Head of caudate nucleus (tissue), 42 donors: ENCODE data around the gene CTSL.
"Not testable (repeated sequence)": the region's sequence is repeated elsewhere in the genome, so short reads cannot be mapped to it uniquely, and the experiment has no call there.

ENCODE experiments used
- DNase-seq, 42 donors: peaks; one replicate each; pipeline versions ENCODE4 v3.0.0 to v3.0.0-alpha.2; 2020 to 2021; ENCODE audit warnings: mixed read lengths in 7 of 42
- intact Hi-C: fragments of 100-400 bp; cut with DNase I; formaldehyde crosslinking; loops from one replicate; pipeline ENCODE4 v1.15.0; 2022

The CTSL gene

GRCh38 chr9:87744247-87744646 lies 18.3 kb downstream of the CTSL start:
- intact Hi-C loops, DNase-seq: not testable (repeated sequence)

GRCh38 chr9:87746186-87746585 lies 20.3 kb downstream of the CTSL start:
- DNase-seq, result no peak
- intact Hi-C loops, result no loop called here

DNA sequence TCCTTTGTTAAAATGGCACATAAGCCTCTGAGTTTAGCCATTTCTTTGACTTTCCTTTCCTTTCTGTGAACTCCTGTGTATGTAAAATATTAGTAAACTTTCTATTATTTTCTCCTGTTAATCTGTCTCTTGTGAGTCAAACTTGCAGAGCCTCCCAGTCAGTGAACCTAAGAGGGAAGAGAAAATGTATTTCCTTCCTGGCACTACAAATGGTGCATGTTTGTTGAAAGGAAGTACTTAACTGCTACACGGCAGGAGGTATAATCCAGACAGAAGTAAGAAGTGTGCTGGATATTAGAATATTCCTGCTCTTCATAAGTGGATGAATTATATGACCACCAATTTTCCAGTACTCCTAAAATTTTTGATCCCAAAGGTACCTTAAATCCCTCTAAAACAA lies 23.0 kb downstream of the CTSL start:
- DNase-seq, result no peak
- intact Hi-C loops, result no loop called here

DNA sequence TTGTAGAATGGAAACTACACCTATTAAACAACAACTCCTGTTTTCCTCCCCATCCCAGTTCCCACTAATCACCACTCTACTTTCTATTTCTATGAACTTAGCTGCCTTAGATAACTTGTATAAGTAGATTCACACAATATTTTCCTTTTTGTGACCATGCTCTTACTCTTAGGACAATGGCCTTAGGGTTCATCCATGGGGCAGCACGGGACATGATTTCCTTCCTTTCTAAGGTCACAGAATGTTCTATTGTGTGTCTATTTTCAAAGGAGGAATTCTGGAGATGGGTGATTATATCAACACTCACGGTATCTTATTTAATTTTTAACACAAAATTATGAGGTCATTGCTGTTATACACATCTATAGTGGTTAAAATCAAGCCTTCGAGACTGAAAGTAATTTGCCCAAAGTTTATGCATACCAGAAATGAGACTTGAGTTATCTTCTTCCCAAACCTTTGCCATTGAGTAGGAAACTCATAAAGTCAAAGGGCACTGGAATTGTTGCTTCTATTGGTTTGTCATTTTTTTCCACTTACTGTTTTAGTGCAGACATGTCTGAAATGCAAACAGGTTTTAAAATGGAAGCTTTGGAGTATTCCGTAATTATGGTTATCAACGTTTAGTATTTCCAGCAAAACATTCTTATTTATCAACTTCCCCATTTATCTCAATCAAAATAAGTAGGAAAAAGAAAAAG lies 23.6 kb downstream of the CTSL start:
- intact Hi-C loops, result no loop called here

GRCh38 chr9:87750726-87751125 lies 24.8 kb downstream of the CTSL start:
- intact Hi-C loops, result no loop called here
- DNase-seq, result no peak

More for the DNA sequence above, 23.6 kb downstream of the CTSL start:
- DNase-seq, result no peak

DNA sequence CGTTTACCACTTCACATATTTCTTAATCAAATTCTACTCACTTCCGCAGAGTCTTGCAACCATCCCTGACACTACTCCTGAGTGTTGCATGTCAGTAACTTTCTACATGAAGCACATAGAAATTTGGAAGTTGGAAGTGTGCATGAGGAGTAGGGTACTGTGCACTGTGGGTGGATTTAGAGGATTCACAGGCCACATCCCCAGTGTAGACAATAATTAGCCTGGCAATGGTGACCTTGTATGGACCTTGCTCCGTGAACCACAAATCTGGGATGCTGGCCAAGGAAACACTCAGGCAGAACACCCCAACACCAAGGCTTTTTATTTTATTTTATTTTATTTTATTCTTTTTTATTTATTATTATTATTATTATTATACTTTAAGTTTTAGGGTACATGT lies 25.5 kb downstream of the CTSL start:
- intact Hi-C loops, result no loop called here
- no peak for DNase-seq

GRCh38 chr9:87751868-87752267 lies 25.9 kb downstream of the CTSL start:
- intact Hi-C loops, result no loop called here
- no peak for DNase-seq

DNA sequence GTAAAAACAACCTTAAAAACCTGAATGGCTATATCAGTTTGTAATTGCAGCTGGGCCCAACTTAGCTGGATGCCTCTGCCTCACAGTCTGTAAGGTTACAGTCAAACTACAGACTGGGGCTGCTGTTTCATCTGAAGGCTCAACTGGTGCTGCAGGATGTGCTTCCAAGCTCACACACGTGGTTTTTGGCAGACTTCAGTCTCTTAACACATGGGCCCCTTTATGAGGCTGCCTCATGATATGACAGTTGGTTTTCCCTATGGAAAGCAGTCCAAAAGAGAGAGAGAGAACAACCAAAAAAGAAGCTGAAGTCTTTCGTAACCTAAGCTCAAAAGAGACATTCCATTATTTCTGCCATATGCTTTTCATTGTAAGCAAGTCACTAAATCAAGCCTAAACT lies 27.4 kb downstream of the CTSL start:
- intact Hi-C loops, result no loop called here
- DNase-seq, result no peak

- intact Hi-C loops, DNase-seq: not testable (repeated sequence)
These were observed 32.4 kb downstream of the CTSL start for GRCh38 chr9:87758330-87758729.

GRCh38 chr9:87759980-87760379 lies 34.1 kb downstream of the CTSL start:
- not testable (repeated sequence) for DNase-seq

DNA sequence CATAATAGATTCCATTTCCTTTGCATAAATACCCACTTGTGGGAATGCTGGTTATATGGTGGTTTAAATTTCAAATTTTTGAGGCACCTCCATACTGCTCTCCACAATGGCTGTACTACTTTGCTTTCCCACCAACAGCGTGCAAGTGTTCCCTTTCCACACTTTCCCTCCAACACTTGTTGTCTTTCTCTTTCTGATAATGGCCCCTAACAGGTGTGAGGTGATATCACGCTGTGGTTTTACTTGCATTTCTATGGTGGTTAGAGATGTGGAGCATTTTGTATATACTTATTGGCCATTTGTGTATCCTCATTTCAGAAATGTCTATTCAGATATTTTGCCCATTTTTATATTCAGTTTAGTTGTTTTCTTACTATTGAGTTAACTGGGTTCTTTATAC lies 34.6 kb downstream of the CTSL start:
- intact Hi-C loops, result no loop called here
- no peak for DNase-seq

More at GRCh38 chr9:87759980-87760379, 34.1 kb downstream of the CTSL start:
- intact Hi-C loops, result not testable (repeated sequence)

DNA sequence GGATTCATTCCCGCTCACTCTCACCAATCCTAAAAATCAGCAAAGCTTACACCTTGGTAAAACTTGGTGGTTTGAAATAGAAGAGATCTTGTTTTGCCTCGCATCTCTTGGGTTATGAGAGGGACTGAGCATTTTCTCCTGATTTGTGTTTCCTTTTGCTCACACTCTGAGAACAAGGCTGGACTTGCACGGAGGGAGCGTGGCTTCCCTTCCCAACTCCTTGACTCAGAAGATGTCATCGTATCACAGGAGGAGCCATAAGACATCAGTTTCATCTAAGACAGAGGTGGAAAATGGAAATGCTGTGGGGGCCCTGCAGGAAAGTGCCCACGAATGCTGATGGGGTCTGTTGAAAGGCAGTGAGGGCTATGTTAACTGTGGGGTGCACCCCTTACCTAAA lies 37.4 kb downstream of the CTSL start:
- DNase-seq, result no peak
- intact Hi-C loops, result no loop called here

GRCh38 chr9:87765521-87765920 lies 39.6 kb downstream of the CTSL start:
- DNase-seq, result no peak
- intact Hi-C loops, result no loop called here

DNA sequence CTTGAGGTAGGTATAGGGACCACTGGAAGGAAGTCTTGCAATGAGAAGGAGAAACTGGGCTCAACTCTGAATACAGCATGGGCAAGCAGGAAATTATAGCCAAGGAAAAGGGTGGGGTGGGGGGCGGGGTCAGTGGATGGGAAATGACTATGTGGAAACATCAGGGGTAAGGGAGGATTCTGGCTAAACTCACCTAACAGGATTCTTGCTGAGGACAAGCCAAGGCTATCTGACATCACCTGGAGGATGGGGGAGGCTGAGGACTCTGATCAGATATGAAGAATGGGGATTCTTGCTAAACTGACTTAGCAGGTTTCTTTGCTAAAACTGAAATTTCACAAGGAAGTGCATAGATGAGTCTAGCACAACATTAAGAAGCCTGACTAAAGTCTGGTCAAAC lies 40.8 kb downstream of the CTSL start:
- no peak for DNase-seq
- intact Hi-C loops, result no loop called here

- intact Hi-C loops, result no loop called here
- no peak for DNase-seq
These were observed 44.8 kb downstream of the CTSL start for GRCh38 chr9:87770616-87771315.

DNA sequence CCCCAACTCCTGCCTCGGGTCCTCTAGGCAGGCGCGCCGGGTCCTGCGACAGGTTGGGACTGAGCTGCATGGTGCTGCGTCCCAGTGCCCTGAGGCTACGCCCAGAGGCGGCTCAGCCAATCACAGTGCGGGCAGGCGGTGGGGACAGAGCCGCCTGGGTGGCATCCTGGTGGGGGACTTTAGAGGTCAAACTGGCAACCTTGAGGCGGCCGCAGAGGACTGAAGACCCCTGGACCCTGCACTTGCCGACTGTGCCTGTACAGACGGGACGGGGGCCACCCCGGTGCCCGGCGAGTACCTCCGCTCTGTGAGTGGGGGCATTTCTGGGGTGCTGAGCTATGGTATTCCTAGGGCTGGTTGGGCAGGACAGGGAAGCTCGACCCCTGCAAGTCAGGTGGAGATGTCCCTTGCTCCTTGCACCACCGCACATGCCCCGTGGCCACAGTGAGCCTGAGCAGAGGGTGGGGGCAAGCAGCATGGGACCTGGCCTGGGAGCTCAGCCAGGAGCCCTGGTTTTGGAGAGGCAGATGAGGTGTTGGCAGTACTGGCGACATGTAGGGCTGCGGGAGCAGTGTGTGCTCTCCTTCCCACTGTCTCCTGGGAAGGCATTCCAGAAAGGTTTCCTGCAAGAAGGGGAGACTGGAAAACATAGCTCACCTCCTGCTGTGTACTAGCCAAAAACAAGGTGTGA lies 45.5 kb downstream of the CTSL start:
- intact Hi-C loops, result no loop called here
- no peak for DNase-seq

GRCh38 chr9:87776481-87777379 lies 50.8 kb downstream of the CTSL start:
- intact Hi-C loops, result no loop called here
- no peak for DNase-seq

- intact Hi-C loops, result no loop called here
- DNase-seq, result no peak
These were observed 53.1 kb downstream of the CTSL start for GRCh38 chr9:87778996-87779395.
